NOMO-1 treated with dmso at 0.1 percent for 144 hours (cell line): ENCODE data around the gene SLC50A1.

Experiments
- DNase-seq: peaks from one replicate; lab custom pipeline; 2025; ENCODE audit not compliant: unreplicated experiment; lab: John Stamatoyannopoulos, UW

SLC50A1 gene, protein sequence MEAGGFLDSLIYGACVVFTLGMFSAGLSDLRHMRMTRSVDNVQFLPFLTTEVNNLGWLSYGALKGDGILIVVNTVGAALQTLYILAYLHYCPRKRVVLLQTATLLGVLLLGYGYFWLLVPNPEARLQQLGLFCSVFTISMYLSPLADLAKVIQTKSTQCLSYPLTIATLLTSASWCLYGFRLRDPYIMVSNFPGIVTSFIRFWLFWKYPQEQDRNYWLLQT

DNA sequence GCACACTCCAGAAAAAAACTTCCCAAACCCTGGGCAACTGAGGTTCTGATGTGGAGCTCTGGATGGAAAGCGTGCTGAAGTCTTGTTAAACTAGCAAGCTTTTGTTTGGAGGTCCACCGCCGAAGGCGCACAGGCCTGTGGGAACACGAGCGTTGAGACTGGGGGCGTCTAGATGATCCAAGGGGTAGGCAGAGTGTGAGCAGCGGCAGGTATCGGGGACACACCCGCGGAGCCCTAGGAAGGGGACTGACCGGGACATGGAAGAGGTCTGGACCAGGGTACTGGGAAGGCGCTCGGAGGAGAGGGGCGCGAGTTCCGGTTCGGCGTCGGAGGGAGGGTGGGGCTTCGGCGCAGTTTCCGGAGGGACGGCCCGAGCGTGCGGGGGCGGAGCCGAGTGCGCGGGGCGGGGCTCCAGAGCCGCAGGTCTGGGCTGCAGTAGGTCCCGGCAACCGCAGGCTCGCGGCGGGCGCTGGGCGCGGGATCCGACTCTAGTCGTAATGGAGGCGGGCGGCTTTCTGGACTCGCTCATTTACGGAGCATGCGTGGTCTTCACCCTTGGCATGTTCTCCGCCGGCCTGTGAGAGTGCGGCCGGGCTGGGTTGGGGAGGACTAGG, at the start of gene SLC50A1:
Gene SLC50A1, plus strand, starts transcription at position 438 of the 614 bp plus-strand sequence. Its CDS starts 60 bp downstream, at position 498.
- peak; percentile 89 for DNase-seq

DNA sequence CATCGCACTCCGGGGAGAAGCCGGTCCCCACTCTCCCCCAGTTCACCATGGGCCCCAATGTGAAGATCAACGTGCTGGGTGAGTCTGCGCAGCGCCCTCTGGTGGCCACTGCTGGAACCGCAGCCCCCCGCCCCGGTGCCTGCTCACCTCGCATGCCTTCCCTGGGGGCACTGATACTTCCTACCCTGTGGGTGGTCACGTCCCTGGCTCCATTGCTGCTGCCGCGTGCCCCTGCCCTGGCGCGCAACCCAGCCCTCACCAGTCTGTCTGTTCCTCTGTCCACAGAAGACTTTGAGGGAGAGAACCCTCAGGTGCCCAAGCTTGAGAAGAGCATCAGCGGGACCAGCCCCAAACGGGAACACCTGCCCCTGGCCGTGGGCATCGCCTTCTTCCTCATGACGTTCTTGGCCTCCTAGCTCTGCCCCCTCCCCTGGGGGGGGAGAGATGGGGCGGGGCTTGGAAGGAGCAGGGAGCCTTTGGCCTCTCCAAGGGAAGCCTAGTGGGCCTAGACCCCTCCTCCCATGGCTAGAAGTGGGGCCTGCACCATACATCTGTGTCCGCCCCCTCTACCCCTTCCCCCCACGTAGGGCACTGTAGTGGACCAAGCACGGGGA, 49.4 kb upstream of the SLC50A1 start:
- DNase-seq = no peak

DNA sequence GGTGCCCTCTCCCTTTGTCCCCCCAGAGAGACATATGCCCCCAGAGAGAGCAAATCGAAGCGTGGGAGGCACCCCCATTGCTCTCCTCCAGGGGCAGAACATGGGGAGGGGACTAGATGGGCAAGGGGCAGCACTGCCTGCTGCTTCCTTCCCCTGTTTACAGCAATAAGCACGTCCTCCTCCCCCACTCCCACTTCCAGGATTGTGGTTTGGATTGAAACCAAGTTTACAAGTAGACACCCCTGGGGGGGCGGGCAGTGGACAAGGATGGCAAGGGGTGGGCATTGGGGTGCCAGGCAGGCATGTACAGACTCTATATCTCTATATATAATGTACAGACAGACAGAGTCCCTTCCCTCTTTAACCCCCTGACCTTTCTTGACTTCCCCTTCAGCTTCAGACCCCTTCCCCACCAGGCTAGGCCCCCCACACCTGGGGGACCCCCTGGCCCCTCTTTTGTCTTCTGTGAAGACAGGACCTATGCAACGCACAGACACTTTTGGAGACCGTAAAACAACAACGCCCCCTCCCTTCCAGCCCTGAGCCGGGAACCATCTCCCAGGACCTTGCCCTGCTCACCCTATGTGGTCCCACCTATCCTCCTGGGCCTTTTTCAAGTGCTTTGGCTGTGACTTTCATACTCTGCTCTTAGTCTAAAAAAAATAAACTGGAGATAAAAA, 48.7 kb upstream of the SLC50A1 start:
- DNase-seq = no peak

- peak; percentile 38 for DNase-seq
Observed at GRCh38 chr1:155091071-155092051, 44.3 kb upstream of the SLC50A1 start.

DNA sequence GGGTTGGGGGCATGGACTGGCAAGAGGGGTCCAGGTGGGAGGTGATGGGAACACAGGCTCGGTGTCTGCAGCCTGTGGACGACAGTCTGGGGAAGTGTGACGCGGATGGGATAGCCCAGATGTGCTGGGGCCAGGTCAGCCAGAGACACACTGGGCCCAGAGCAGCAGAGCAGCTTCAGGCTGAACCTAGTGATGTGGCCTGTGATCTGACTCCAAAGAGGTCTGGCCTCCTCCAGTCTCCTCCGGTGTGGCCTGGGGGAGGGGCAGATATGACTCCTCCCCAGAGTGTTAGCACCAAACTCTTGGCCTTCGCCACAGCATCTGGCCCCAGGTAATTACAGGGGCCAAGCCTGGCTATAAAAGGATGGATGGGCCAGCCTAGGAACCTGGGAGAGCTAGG, 43.5 kb upstream of the SLC50A1 start:
- no peak for DNase-seq

DNA sequence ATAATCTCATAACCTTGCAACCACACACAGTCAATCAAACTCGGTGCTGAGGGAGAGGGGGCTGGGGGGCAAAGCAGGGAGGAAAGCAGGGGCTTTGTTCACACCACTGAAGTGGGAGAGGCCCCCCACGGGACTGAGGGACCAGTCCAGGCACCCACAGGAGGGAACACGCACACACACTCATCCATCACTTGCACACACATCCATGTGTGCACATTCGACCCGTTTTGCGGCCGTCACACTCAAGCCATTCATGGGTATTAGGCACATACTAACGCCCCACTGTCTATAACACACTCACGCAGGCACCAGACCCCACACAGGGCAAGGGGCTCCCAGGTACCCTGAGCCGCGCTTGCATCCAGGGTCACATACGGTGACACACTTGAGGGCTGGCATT, 43.0 kb upstream of the SLC50A1 start:
- no peak for DNase-seq

GRCh38 chr1:155093911-155094621, 41.6 kb upstream of the SLC50A1 start:
- DNase-seq = peak; percentile 43

- no peak for DNase-seq
Observed at GRCh38 chr1:155094622-155094948, 41.1 kb upstream of the SLC50A1 start.

GRCh38 chr1:155099331-155099730, 36.3 kb upstream of the SLC50A1 start:
- DNase-seq = no peak

DNA sequence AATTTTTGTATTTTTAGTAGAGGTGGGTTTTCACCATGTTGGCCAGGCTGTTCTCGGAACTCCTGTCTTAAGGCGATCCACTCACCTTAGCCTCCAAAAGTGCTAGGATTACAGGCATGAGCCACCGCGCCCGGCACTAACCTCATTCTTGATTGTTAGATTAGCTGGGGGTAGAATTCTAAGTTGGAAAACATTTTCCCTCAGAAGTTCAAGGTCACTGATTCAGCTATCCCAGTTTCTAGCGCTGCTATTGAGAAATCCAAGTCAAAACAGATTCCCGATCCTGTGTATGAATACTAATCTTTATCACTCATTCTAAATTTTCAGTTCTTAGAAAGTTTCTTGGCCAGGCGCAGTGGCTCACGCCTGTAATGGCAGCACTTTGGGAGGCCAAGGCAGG, 32.3 kb upstream of the SLC50A1 start:
- no peak for DNase-seq

- DNase-seq = no peak
Observed at GRCh38 chr1:155104605-155105534, 30.8 kb upstream of the SLC50A1 start.

GRCh38 chr1:155105604-155106011, 30.0 kb upstream of the SLC50A1 start:
- no peak for DNase-seq

DNA sequence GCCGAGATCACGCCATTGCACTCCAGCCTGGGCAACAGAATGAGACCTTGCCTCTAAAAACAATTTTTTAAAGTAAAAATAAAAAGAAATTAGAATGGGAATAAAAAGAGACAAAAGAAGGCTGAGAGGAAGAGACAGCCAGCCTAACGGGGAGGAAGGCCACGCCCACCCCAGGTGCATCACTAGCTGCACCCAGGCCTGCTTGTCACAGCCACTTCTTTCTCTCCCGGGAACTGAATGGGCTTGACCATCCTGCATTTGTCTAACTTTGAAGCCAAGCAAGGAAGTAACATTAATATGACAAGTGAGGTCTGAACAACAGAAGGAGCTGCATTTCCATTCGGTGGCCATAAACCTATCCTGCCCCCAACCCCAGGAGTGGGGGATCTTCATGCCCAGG, 28.8 kb upstream of the SLC50A1 start:
- no peak for DNase-seq

DNA sequence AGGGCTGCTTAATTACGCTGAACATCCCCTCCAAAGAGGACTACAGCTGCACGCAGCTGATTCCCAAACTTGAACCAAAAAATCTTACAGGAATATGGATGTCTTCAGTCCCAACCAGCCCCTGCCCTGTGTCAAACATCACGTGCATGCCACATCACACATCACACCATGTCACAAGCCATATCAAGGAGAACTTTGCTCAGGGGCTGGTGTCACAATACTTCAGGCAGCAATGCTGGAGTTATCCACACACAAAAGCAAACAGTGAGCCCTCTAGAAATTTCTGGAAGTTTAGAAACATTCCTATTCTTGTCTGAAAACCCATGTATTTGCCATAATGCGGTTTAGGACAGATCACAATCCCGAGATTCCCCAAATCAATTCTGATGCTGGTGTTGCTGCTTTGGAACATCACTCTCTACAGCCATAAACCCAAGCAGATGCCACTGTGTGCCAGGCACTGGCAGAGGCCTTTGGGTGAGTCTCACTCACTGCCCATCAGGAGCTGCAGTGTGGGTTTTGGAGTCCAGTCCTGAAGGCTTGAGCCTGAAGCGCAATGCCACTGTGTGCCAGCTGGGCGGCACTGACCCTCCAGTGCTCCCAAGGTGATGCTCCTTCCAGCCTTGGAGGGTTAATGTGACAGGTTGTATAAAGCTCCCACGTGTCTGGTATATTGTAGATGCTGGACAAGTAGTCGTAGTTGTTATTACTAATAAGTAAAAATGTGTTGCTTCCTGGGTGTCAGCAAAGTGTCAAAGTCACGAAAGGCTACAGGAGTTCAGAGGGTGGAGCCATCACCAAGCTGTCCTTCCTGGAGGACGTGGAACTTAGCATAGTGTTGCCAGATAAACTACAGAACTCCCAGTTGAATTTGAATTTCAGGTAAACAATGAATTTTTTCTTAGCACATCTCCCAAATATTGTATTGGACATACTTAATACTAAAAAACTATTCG, 28.1 kb upstream of the SLC50A1 start:
- no peak for DNase-seq

GRCh38 chr1:155108296-155108695, 27.4 kb upstream of the SLC50A1 start:
- DNase-seq = no peak

- DNase-seq = no peak
Observed at GRCh38 chr1:155110381-155110780, 25.3 kb upstream of the SLC50A1 start.

- DNase-seq = no peak
Observed at GRCh38 chr1:155110826-155111225, 24.8 kb upstream of the SLC50A1 start.

GRCh38 chr1:155113450-155113980, 22.1 kb upstream of the SLC50A1 start:
- no peak for DNase-seq
